OCI-LY7 (cell line): ENCODE measurements around the gene FOXD1. TPM values are rescaled to one million over a fixed set of nuclear protein-coding genes. Genes with fewer than 3 reads are reported as not detected.

Source experiments
- BruUV-seq: library from RNA; stranded (reverse); fragments of 400-500 nt; replicated peaks from 2 replicates; lab custom pipeline; 2021; lab: Mats Ljungman, UMichigan
- CTCF ChIA-PET: fragments of 300-600 bp; sonication (Branson Sonifier 250); formaldehyde crosslinking; loops from one replicate; lab custom pipeline; 2022; ENCODE audit warnings: antibody characterized with exemption; ENCODE audit not compliant: unreplicated experiment; lab: Charles Lee
- POLR2A ChIA-PET: fragments of 300-600 bp; sonication (Branson Sonifier 250); formaldehyde crosslinking; loops from one replicate; lab custom pipeline; 2022; ENCODE audit warnings: antibody characterized with exemption; lab: Charles Lee
- DNase-seq: peaks from one replicate; pipeline ENCODE4 v3.0.0-alpha.2; 2015; ENCODE audit warnings: low spot score
- H2AFZ ChIP-seq: fragments of 200-600 bp; sonication (generic), shearing (Covaris generic); 2 replicates; pipeline ENCODE4 v1.6.1; 2014; ENCODE audit warnings: mild to moderate bottlenecking, antibody characterized with exemption, low read length, moderate library complexity
- H3K27ac ChIP-seq: fragments of 200-600 bp; sonication (generic); 2 replicates; pipeline ENCODE4 v1.5.1; 2014; ENCODE audit warnings: mixed run types, low read depth, mild to moderate bottlenecking, moderate library complexity, low read length, inconsistent platforms; ENCODE audit not compliant: poor library complexity, severe bottlenecking
- H3K36me3 ChIP-seq: fragments of 200-600 bp; sonication (generic); 2 replicates; pipeline ENCODE4 v1.6.1; 2014; ENCODE audit warnings: mild to moderate bottlenecking, antibody characterized with exemption, low read length, moderate library complexity, mixed read lengths; ENCODE audit not compliant: insufficient read depth
- H3K4me1 ChIP-seq: fragments of 200-600 bp; sonication (generic); 2 replicates; pipeline ENCODE4 v1.5.1; 2014; ENCODE audit warnings: mild to moderate bottlenecking, low read length; ENCODE audit not compliant: insufficient read depth, poor library complexity, severe bottlenecking
- H3K4me2 ChIP-seq: fragments of 200-600 bp; sonication (generic); 2 replicates; pipeline ENCODE4 v1.6.1; 2014; ENCODE audit warnings: mild to moderate bottlenecking, low read length
- H3K4me3 ChIP-seq: fragments of 200-600 bp; sonication (generic); 2 replicates; pipeline ENCODE4 v1.5.1; 2014; ENCODE audit warnings: mild to moderate bottlenecking, low read depth, low read length; ENCODE audit not compliant: poor library complexity, severe bottlenecking
- H3K79me2 ChIP-seq: fragments of 200-600 bp; sonication (generic); 2 replicates; pipeline ENCODE4 v1.6.1; 2016; ENCODE audit warnings: low read depth, mild to moderate bottlenecking, low read length, moderate library complexity, mixed read lengths; ENCODE audit not compliant: insufficient read depth
- H3K9me2 ChIP-seq: fragments of 200-600 bp; sonication (generic); 2 replicates; pipeline ENCODE4 v1.6.1; 2016; ENCODE audit warnings: mild to moderate bottlenecking, low read length, mixed read lengths; ENCODE audit not compliant: insufficient read depth
- H3K9me3 ChIP-seq: fragments of 200-600 bp; sonication (generic); 2 replicates; pipeline ENCODE4 v1.6.1; 2014; ENCODE audit warnings: mild to moderate bottlenecking, mixed run types, low read length, mixed read lengths
- H4K20me1 ChIP-seq: fragments of 200-600 bp; sonication (generic); 2 replicates; pipeline ENCODE4 v1.6.1; 2014; ENCODE audit warnings: mild to moderate bottlenecking, antibody characterized with exemption, low read length, moderate library complexity, mixed read lengths; ENCODE audit not compliant: insufficient read depth
- CTCF ChIP-seq: fragments of 200-600 bp; sonication (generic); conservative IDR thresholded peaks from 2 replicates; pipeline ENCODE4 v1.5.1; 2014; ENCODE audit warnings: mild to moderate bottlenecking, antibody characterized with exemption, low read length, moderate library complexity, mixed read lengths
- EZH2phosphoT487 ChIP-seq: fragments of 200-600 bp; sonication (generic); IDR thresholded peaks from 2 replicates; pipeline ENCODE4 v1.6.1; 2018; ENCODE audit warnings: low read depth, borderline replicate concordance, mild to moderate bottlenecking, mixed run types, antibody characterized with exemption, low read length, moderate library complexity, mixed read lengths
- intact Hi-C: fragments of 100-400 bp; cut with micrococcal nuclease; formaldehyde crosslinking; loops from one replicate; pipeline ENCODE4 v1.10.0; 2022; ENCODE audit not compliant: unreplicated experiment
- total RNA-seq, 2 experiments: library from RNA; depleted of rRNA in 1 of 2; stranded (reverse); fragments of >200 nt in 1 of 2; shearing (Covaris generic) in 1 of 2; gene quantifications; 2 replicates each; pipeline ENCODE4 v1.2.3, GENCODE V29; 2014 to 2022

Gene FOXD1
- total RNA-seq, 2 experiments from 2014 or later = 1.5 to 5.6 TPM

GRCh38 chr5:73436535-73437100 is 12.0 kb downstream of the FOXD1 start:
- CTCF ChIA-PET = no interaction called here

GRCh38 chr5:73435759-73436534 is 12.6 kb downstream of the FOXD1 start:
- Histone ChIP-seq H2AFZ (no peak overlapping the region), H3K9me3 (no peaks in the 10 kb centered on the region), H3K36me3 (no peaks in the 10 kb centered on the region), H3K4me3 (no peak overlapping the region), H4K20me1 (no peaks in the 10 kb centered on the region; the same call in 1 of the 2 replicates), H3K4me2 (no peak overlapping the region), H3K4me1 (no peaks in the 10 kb centered on the region), H3K9me2 (no peaks in the 10 kb centered on the region), H3K79me2 (no peaks in the 10 kb centered on the region), H3K27ac (no peak overlapping the region)
- ChIA-PET CTCF (no interaction called here), POLR2A (interaction anchor here (0.6 kb wide), 1 partner anchor 946 kb away, joined by 3 read pairs; no protein-coding TSS in a partner anchor)
- intact Hi-C loops = no loop called here
- TF ChIP-seq CTCF (no peak), EZH2phosphoT487 (no peak)
- DNase-seq = no peak
- no TSS peak for BruUV-seq

More at GRCh38 chr5:73436535-73437100, 12.0 kb downstream of the FOXD1 start:
- no peaks in the 10 kb centered on the region for H3K4me1 ChIP-seq
- H3K79me2 ChIP-seq = no peaks in the 10 kb centered on the region
- no peaks in the 10 kb centered on the region for H3K9me2 ChIP-seq
- no peak overlapping the region for H3K4me3 ChIP-seq
- H3K27ac ChIP-seq = no peak overlapping the region
- H2AFZ ChIP-seq = no peak overlapping the region
- intact Hi-C loops = no loop called here
- POLR2A ChIA-PET = no interaction called here
- TF ChIP-seq EZH2phosphoT487 (no peak), CTCF (no peak)
- H3K9me3 ChIP-seq = no peaks in the 10 kb centered on the region
- no peak for DNase-seq
- no TSS peak for BruUV-seq
- H3K4me2 ChIP-seq = no peak overlapping the region
- H4K20me1 ChIP-seq = no peaks in the 10 kb centered on the region; the same call in 1 of the 2 replicates
- H3K36me3 ChIP-seq = no peaks in the 10 kb centered on the region

- Histone ChIP-seq H3K4me1 (no peaks in the 10 kb centered on the region), H3K9me2 (no peaks in the 10 kb centered on the region), H2AFZ (no peak overlapping the region), H3K36me3 (no peaks in the 10 kb centered on the region), H4K20me1 (no peaks in the 10 kb centered on the region; the same call in 1 of the 2 replicates), H3K79me2 (no peaks in the 10 kb centered on the region), H3K9me3 (no peaks in the 10 kb centered on the region), H3K4me2 (no peak overlapping the region), H3K4me3 (no peak overlapping the region), H3K27ac (no peak overlapping the region)
- DNase-seq = no peak
- TF ChIP-seq EZH2phosphoT487 (no peak), CTCF (no peak)
- CTCF ChIA-PET = no interaction called here
- intact Hi-C loops = no loop called here
- BruUV-seq = no TSS peak
- POLR2A ChIA-PET = no interaction called here
Observed at GRCh38 chr5:73434907-73435306, 13.7 kb downstream of the FOXD1 start.
